Ovary (tissue), 9 donors: ENCODE measurements around the gene TENM4. TPM values are rescaled to one million over a fixed set of nuclear protein-coding genes. Genes with fewer than 3 reads are reported as not detected.

ENCODE experiments used
- DNase-seq, 5 donors: peaks; one replicate each; pipeline ENCODE4 v3.0.0-alpha.2; 2019 to 2020
- H3K27ac ChIP-seq, 2 donors: fragments of 200-600 bp; one replicate each; pipeline versions ENCODE4 v1.5.1 to v1.8.0; 2019 to 2022
- H3K27me3 ChIP-seq: fragments of 200-600 bp; one replicate; pipeline ENCODE4 v1.8.0; 2022
- H3K36me3 ChIP-seq: fragments of 200-600 bp; sonication (generic); one replicate; pipeline ENCODE4 v1.5.1; 2019
- H3K4me1 ChIP-seq: one replicate; pipeline ENCODE4 v1.8.1; 2013; ENCODE audit warnings: mild to moderate bottlenecking, moderate library complexity; ENCODE audit not compliant: insufficient read depth
- H3K4me3 ChIP-seq: fragments of 200-600 bp; sonication (generic); one replicate; pipeline ENCODE4 v1.5.1; 2017
- H3K9me3 ChIP-seq, 2 donors: fragments of 200-600 bp in 1 of 2; sonication (generic) in 1 of 2; one replicate each; pipeline versions ENCODE4 v1.5.1 to v1.8.1; 2013 to 2019; ENCODE audit warnings: mild to moderate bottlenecking in 1 of 2, moderate library complexity in 1 of 2
- CTCF ChIP-seq, 3 donors: fragments of 450-650 bp in 2 of 3; fragments of 200-600 bp in 1 of 3; IDR thresholded peaks; one replicate each; pipeline versions ENCODE4 v1.5.1 to v1.8.0; 2016 to 2022; ENCODE audit warnings: antibody characterized with exemption in 3 of 3, mild to moderate bottlenecking in 1 of 3
- EP300 ChIP-seq: sonication (generic); formaldehyde crosslinking; IDR thresholded peaks from one replicate; pipeline ENCODE4 v1.6.1; 2017; ENCODE audit warnings: antibody characterized with exemption
- POLR2A ChIP-seq: fragments of 450-650 bp; IDR thresholded peaks from one replicate; pipeline ENCODE4 v1.6.1; 2017; ENCODE audit warnings: antibody characterized with exemption, mild to moderate bottlenecking, moderate library complexity
- WGBS, 3 donors: extraction: QIAGEN DNeasy Blood & Tissue Kit in 1 of 3; methylation state at CpG; one replicate each; pipeline versions ENCODE4 v1.1.5 to v1.1.7; 2013 to 2017; 5-methylcytosine and 5-hydroxymethylcytosine counted together
- intact Hi-C, 4 donors: fragments of 100-400 bp; cut with DNase I; formaldehyde crosslinking; loops; one replicate each; pipeline versions ENCODE4 v1.11.0 to v1.15.1; 2022 to 2023
- polyA plus RNA-seq, 2 donors: library from polyadenylated mRNA; stranded (reverse); fragments of 200-250 nt in 1 of 2; fragments of 350-450 nt in 1 of 2; fragmentation: Illumina TruSeq in 1 of 2; extraction: RNeasy Lipid Tissue Mini Kit (QIAGEN cat#74804) in 1 of 2; gene quantifications; one replicate each; pipeline ENCODE4 v1.2.3, GENCODE V29; 2013 to 2014
- total RNA-seq, 7 donors: library from RNA; depleted of rRNA in 2 of 7; stranded (reverse); fragments of >200 nt in 2 of 7; fragmentation: NEBNext Ultra II Directional in 3 of 7; extraction: Animal tissue kit (Norgen Biotek cat#: 25700) in 3 of 7; gene quantifications; one replicate each; pipeline versions ENCODE4 v1.1.0 to v1.2.4, GENCODE V29; 2016 to 2023
- donor health status: DM: no; HTN: no; CAD: no; lungs with moderate emphysema.
- donor health status: DM: no; HTN: no; CAD: no.
- donor health status: Bipolar disorder and iron deficiency.
- donor health status: DM: yes; HTN: yes; CAD: no.
- donor health status: DM: no; HTN: no; CAD: no.
- donor health status: DM: yes; HTN: yes; CAD: no.

TENM4 gene
- total and polyA plus RNA-seq, 9 donors: 11.0 to 206 (median 107) TPM

- Histone ChIP-seq H3K36me3 (no peaks in the 10 kb centered on the region), H3K27ac (no peak overlapping the region), H3K9me3 (no peaks in the 10 kb centered on the region), H3K4me1 (no peaks in the 10 kb centered on the region), H3K4me3 (no peak overlapping the region), H3K27me3 (no peaks in the 10 kb centered on the region)
- DNase-seq: no peak
- 95 to 96% (median 95%) methylated on average over 3 of the region's 3 CpGs for WGBS, 3 donors
- intact Hi-C loops: no loop called here
- no peak for TF ChIP-seq CTCF (IDR thresholded peaks at IDR 0.05)
- no peak for TF ChIP-seq POLR2A
- TF ChIP-seq EP300: no peak
Observed at GRCh38 chr11:78996007-78996406, 444.8 kb downstream of the TENM4 start.

GRCh38 chr11:78995171-78995570 is 445.7 kb downstream of the TENM4 start:
- Histone ChIP-seq H3K4me3 (no peak overlapping the region), H3K9me3 (no peaks in the 10 kb centered on the region), H3K27ac (no peak overlapping the region), H3K36me3 (no peaks in the 10 kb centered on the region), H3K4me1 (no peaks in the 10 kb centered on the region), H3K27me3 (no peaks in the 10 kb centered on the region)
- 46 to 63% (median 52%) methylated on average over 3 of the region's 3 CpGs for WGBS, 3 donors
- DNase-seq: no peak
- TF ChIP-seq CTCF (IDR thresholded peaks at IDR 0.05) (no peak), EP300 (no peak), POLR2A (no peak)
- intact Hi-C loops: no loop called here

- Histone ChIP-seq H3K9me3 (no peaks in the 10 kb centered on the region), H3K27me3 (no peaks in the 10 kb centered on the region), H3K36me3 (no peaks in the 10 kb centered on the region), H3K4me1 (no peaks in the 10 kb centered on the region), H3K27ac (no peak overlapping the region), H3K4me3 (no peak overlapping the region)
- intact Hi-C loops: no loop called here
- DNase-seq: no peak
- TF ChIP-seq POLR2A: no peak
- TF ChIP-seq CTCF (IDR thresholded peaks at IDR 0.05): no peak
- no peak for TF ChIP-seq EP300
- WGBS, 3 donors: 70 to 97% (median 78%) methylated on average over 1 of the region's 1 CpG
Observed at GRCh38 chr11:78993802-78994430, 446.9 kb downstream of the TENM4 start.

GRCh38 chr11:78991681-78992080 is 449.1 kb downstream of the TENM4 start:
- intact Hi-C loops: no loop called here
- TF ChIP-seq EP300 (no peak), CTCF (IDR thresholded peaks at IDR 0.05) (no peak), POLR2A (no peak)
- H3K27ac ChIP-seq: no peak overlapping the region
- H3K27me3 ChIP-seq: no peaks in the 10 kb centered on the region
- no peaks in the 10 kb centered on the region for H3K4me1 ChIP-seq
- no peaks in the 10 kb centered on the region for H3K36me3 ChIP-seq
- no peaks in the 10 kb centered on the region for H3K9me3 ChIP-seq
- H3K4me3 ChIP-seq: no peak overlapping the region
- DNase-seq: no peak
